Measurements from ENCODE around the gene LMBRD2.

The LMBRD2 gene

DNA sequence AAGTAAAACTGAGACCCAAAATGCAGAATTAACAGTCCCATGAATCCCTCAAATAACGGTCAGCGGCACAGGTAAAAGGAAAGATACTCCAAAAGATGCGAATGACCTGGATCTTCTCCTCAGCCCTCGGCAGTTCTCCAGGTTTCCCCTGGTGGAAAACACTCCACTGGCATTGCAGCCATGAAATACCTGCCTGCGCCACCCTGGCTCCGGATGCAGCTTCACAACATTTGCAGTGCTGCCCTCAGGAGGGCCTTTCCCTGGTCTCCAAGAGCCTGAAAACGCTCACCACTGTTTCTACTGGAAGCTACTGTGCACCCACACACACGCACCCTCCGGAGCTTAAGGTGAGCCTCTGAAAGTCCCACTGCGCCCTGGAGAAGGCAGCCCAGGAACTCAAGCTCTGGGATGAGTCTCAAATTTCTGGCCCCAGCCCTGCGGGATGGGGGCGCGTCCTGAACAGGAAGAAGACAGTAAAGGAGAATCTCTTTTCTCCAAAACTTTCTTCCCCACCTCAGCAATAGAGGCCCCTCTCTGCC lies 85.6 kb downstream of the LMBRD2 start:
- CTCF ChIA-PET: no interaction called here
- Histone ChIP-seq H3K4me3 (ENCODE audit: control insufficient read depth in 1 of 7, extremely low read depth in 1 of 7, insufficient read depth in 4 of 7, low read depth in 2 of 7, low read length in 6 of 7) (peak overlapping the region; percentile 0 to 77 (median 61)), H3K36me3 (ENCODE audit: control insufficient read depth in 4 of 4, insufficient read depth in 4 of 4, low read length in 3 of 4) (no peaks in the 10 kb centered on the region), H3K27ac (ENCODE audit: insufficient read depth in 1 of 2, low read depth in 1 of 2, low read length in 2 of 2, poor library complexity in 1 of 2, severe bottlenecking in 2 of 2) (no peak overlapping the region), H3K9me3 (ENCODE audit: control extremely low read depth in 1 of 5, control insufficient read depth in 4 of 5, insufficient read depth in 2 of 5, low read depth in 1 of 5, low read length in 4 of 5) (no peaks in the 10 kb centered on the region), H3K4me1 (ENCODE audit: control extremely low read depth in 1 of 4, control insufficient read depth in 4 of 4, insufficient read depth in 4 of 4, low read length in 3 of 4) (peaks cover 5 to 14% (median 9%) of the 10 kb centered on the region in 4 experiments), H3K27me3 (replicated peaks in 2 of 5; ENCODE audit: control insufficient read depth in 4 of 5, insufficient read depth in 5 of 5, low read length in 4 of 5) (peaks cover 2 to 29% (median 19%) of the 10 kb centered on the region in 5 experiments)
- POLR2A ChIA-PET: no interaction called here
- 38% methylated on average over 13 of the region's 13 CpGs for WGBS (ENCODE audit: insufficient coverage)
- DNase-seq: no peak

DNA sequence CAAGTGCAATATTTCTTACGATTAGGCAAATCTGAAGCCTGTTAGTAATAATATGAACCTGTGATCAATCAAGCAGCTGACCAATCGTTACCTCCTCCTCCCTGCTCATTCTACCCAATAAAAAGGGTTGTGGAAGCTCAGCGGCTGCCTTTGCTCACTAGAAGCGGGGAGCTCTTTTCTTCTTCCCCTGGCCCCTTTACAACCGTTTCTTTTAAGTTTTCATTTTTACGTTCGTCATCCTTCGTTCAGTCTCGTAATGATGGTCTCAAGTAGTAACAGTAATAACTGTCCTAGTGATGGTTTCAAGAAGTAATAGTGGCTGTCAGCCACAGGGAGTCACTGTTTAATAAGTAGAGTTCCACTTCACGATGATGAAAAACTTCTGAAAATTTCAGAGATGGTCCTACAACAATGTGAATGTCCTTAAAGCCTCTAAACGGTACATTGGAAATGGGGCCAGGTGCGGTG lies 91.2 kb downstream of the LMBRD2 start:
- Histone ChIP-seq H3K36me3 (ENCODE audit: control insufficient read depth in 4 of 4, insufficient read depth in 4 of 4, low read length in 3 of 4) (no peaks in the 10 kb centered on the region), H3K4me1 (ENCODE audit: control extremely low read depth in 1 of 4, control insufficient read depth in 4 of 4, insufficient read depth in 4 of 4, low read length in 3 of 4) (peaks cover 0 to 11% (median 8%) of the 10 kb centered on the region in 4 experiments), H3K9me3 (ENCODE audit: control extremely low read depth in 1 of 5, control insufficient read depth in 4 of 5, insufficient read depth in 2 of 5, low read depth in 1 of 5, low read length in 4 of 5) (no peaks in the 10 kb centered on the region), H3K27ac (ENCODE audit: insufficient read depth in 1 of 2, low read depth in 1 of 2, low read length in 2 of 2, poor library complexity in 1 of 2, severe bottlenecking in 2 of 2) (no peak overlapping the region), H3K27me3 (replicated peaks in 2 of 5; ENCODE audit: control insufficient read depth in 4 of 5, insufficient read depth in 5 of 5, low read length in 4 of 5) (peaks cover 0 to 9% (median 2%) of the 10 kb centered on the region in 5 experiments), H3K4me3 (ENCODE audit: control insufficient read depth in 1 of 7, extremely low read depth in 1 of 7, insufficient read depth in 4 of 7, low read depth in 2 of 7, low read length in 6 of 7) (no peak overlapping the region)
- CTCF ChIA-PET: interaction anchor here (1.4 to 1.6 kb wide), 2 partner anchors 9 to 19 kb away, joined by 5 to 8 read pairs; no protein-coding TSS in a partner anchor
- POLR2A ChIA-PET: no interaction called here
- DNase-seq: peak in 2 of 3 donors; percentile 31 to 34
- WGBS (ENCODE audit: insufficient coverage): 89% methylated on average over 6 of the region's 12 CpGs

DNA sequence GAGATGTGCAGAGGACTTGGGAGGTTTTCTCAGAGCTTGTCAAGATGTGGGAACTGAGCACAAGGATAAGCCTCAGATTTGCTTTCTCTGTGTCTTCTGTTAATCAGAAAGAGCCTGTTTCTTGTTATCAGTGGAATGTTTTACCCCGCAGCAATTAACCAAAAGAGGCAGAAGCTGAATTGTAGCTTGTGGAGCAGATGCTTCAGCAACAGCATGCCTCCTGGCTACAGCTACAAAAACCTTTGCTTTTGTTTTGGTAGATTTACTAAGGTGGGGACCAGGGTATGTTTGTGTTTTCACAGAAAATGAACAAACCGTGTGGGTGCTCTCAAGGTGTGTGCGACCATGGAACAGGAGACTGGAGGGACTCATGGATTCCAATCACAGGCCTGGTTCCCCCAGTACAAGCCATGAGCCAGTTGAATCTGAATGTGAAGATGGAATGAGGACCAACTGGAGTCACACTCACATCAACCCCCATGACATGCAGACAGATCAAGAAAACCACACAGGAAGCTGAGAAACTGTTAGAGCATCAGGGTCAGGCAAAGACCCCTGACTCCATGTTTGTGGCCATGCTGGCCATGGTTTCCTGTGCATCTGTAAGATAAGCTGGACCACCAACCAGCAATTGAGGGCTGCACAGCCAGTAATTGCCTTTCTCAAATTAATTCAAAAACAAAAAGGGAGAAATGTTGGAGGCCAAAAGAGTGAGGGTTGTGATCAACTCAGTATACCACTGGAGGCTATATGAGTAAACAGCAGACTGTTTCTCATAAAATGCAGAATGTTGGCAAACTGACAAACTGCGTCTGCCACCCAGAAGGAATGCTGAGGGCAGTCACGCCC lies 91.9 kb downstream of the LMBRD2 start:
- ChIA-PET POLR2A (no interaction called here), CTCF (interaction anchor here (0.6 to 1.6 kb wide), 4 partner anchors 10 to 342 kb away, joined by 3 to 8 read pairs (median 4); no protein-coding TSS in a partner anchor)
- H3K4me3 ChIP-seq (ENCODE audit: control insufficient read depth in 1 of 7, extremely low read depth in 1 of 7, insufficient read depth in 4 of 7, low read depth in 2 of 7, low read length in 6 of 7): no peak overlapping the region
- peak in 2 of 3 donors; percentile 15 to 42 for DNase-seq
- no peaks in the 10 kb centered on the region for H3K9me3 ChIP-seq (ENCODE audit: control extremely low read depth in 1 of 5, control insufficient read depth in 4 of 5, insufficient read depth in 2 of 5, low read depth in 1 of 5, low read length in 4 of 5)
- H3K27ac ChIP-seq (ENCODE audit: insufficient read depth in 1 of 2, low read depth in 1 of 2, low read length in 2 of 2, poor library complexity in 1 of 2, severe bottlenecking in 2 of 2): no peak overlapping the region
- no peaks in the 10 kb centered on the region for H3K36me3 ChIP-seq (ENCODE audit: control insufficient read depth in 4 of 4, insufficient read depth in 4 of 4, low read length in 3 of 4)
- 89% methylated on average over 4 of the region's 5 CpGs for WGBS (ENCODE audit: insufficient coverage)
- peaks cover 0 to 5% (median 0%) of the 10 kb centered on the region in 5 experiments for H3K27me3 ChIP-seq (replicated peaks in 2 of 5; ENCODE audit: control insufficient read depth in 4 of 5, insufficient read depth in 5 of 5, low read length in 4 of 5)
- H3K4me1 ChIP-seq (ENCODE audit: control extremely low read depth in 1 of 4, control insufficient read depth in 4 of 4, insufficient read depth in 4 of 4, low read length in 3 of 4): peaks cover 0 to 11% (median 8%) of the 10 kb centered on the region in 4 experiments

GRCh38 chr5:36058776-36059175 lies 92.9 kb downstream of the LMBRD2 start:
- ChIA-PET CTCF (interaction anchor here (0.6 to 1.6 kb wide), 2 partner anchors 21 to 61 kb away, joined by 3 to 8 read pairs; no protein-coding TSS in a partner anchor), POLR2A (no interaction called here)
- DNase-seq: no peak
- peaks cover 0 to 17% (median 14%) of the 10 kb centered on the region in 4 experiments for H3K4me1 ChIP-seq (ENCODE audit: control extremely low read depth in 1 of 4, control insufficient read depth in 4 of 4, insufficient read depth in 4 of 4, low read length in 3 of 4)
- no peaks in the 10 kb centered on the region for H3K36me3 ChIP-seq (ENCODE audit: control insufficient read depth in 4 of 4, insufficient read depth in 4 of 4, low read length in 3 of 4)
- peaks cover 0 to 2% (median 0%) of the 10 kb centered on the region in 5 experiments for H3K27me3 ChIP-seq (replicated peaks in 2 of 5; ENCODE audit: control insufficient read depth in 4 of 5, insufficient read depth in 5 of 5, low read length in 4 of 5)
- H3K9me3 ChIP-seq (ENCODE audit: control extremely low read depth in 1 of 5, control insufficient read depth in 4 of 5, insufficient read depth in 2 of 5, low read depth in 1 of 5, low read length in 4 of 5): no peaks in the 10 kb centered on the region
- 100% methylated on average over 1 of the region's 2 CpGs for WGBS (ENCODE audit: insufficient coverage)
- no peak overlapping the region for H3K27ac ChIP-seq (ENCODE audit: insufficient read depth in 1 of 2, low read depth in 1 of 2, low read length in 2 of 2, poor library complexity in 1 of 2, severe bottlenecking in 2 of 2)
- H3K4me3 ChIP-seq (ENCODE audit: control insufficient read depth in 1 of 7, extremely low read depth in 1 of 7, insufficient read depth in 4 of 7, low read depth in 2 of 7, low read length in 6 of 7): no peak overlapping the region

DNA sequence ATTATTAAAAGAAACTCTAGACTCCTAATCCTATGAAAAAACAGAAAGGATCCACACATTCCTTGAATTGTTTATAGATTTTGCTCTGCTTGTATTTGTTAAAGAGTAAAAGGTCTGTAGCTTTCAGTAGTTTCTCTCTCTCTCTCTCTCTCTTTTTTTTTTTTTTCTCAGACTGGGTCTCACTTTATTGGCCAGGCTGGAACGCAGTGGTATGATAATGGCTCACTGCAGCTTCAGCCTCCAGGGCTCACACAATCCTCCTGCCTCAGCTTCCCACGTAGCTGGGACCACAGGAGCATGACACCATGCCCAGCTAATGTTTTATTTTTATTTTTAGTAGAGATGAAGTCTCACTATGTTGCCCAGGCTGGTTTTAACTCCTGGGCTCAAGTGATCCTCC lies 94.3 kb downstream of the LMBRD2 start:
- H3K9me3 ChIP-seq (ENCODE audit: control extremely low read depth in 1 of 5, control insufficient read depth in 4 of 5, insufficient read depth in 2 of 5, low read depth in 1 of 5, low read length in 4 of 5): no peaks in the 10 kb centered on the region
- no peaks in the 10 kb centered on the region for H3K36me3 ChIP-seq (ENCODE audit: control insufficient read depth in 4 of 4, insufficient read depth in 4 of 4, low read length in 3 of 4)
- H3K4me3 ChIP-seq (ENCODE audit: control insufficient read depth in 1 of 7, extremely low read depth in 1 of 7, insufficient read depth in 4 of 7, low read depth in 2 of 7, low read length in 6 of 7): no peak overlapping the region
- POLR2A ChIA-PET: no interaction called here
- no peaks in the 10 kb centered on the region for H3K27me3 ChIP-seq (replicated peaks in 2 of 5; ENCODE audit: control insufficient read depth in 4 of 5, insufficient read depth in 5 of 5, low read length in 4 of 5)
- WGBS (ENCODE audit: insufficient coverage): no CpG with 5 or more reads among the region's 2 CpGs
- no peak for DNase-seq
- H3K27ac ChIP-seq (ENCODE audit: insufficient read depth in 1 of 2, low read depth in 1 of 2, low read length in 2 of 2, poor library complexity in 1 of 2, severe bottlenecking in 2 of 2): no peak overlapping the region
- CTCF ChIA-PET: no interaction called here
- peaks cover 0 to 17% (median 14%) of the 10 kb centered on the region in 4 experiments for H3K4me1 ChIP-seq (ENCODE audit: control extremely low read depth in 1 of 4, control insufficient read depth in 4 of 4, insufficient read depth in 4 of 4, low read length in 3 of 4)

- no peak overlapping the region for H3K4me3 ChIP-seq (ENCODE audit: control insufficient read depth in 1 of 7, extremely low read depth in 1 of 7, insufficient read depth in 4 of 7, low read depth in 2 of 7, low read length in 6 of 7)
- DNase-seq: no peak
- ChIA-PET CTCF (no interaction called here), POLR2A (no interaction called here)
- H3K27me3 ChIP-seq (replicated peaks in 2 of 5; ENCODE audit: control insufficient read depth in 4 of 5, insufficient read depth in 5 of 5, low read length in 4 of 5): no peaks in the 10 kb centered on the region
- no peak overlapping the region for H3K27ac ChIP-seq (ENCODE audit: insufficient read depth in 1 of 2, low read depth in 1 of 2, low read length in 2 of 2, poor library complexity in 1 of 2, severe bottlenecking in 2 of 2)
- H3K4me1 ChIP-seq (ENCODE audit: control extremely low read depth in 1 of 4, control insufficient read depth in 4 of 4, insufficient read depth in 4 of 4, low read length in 3 of 4): peaks cover 0 to 17% (median 14%) of the 10 kb centered on the region in 4 experiments
- 98% methylated on average over 3 of the region's 5 CpGs for WGBS (ENCODE audit: insufficient coverage)
- no peaks in the 10 kb centered on the region for H3K9me3 ChIP-seq (ENCODE audit: control extremely low read depth in 1 of 5, control insufficient read depth in 4 of 5, insufficient read depth in 2 of 5, low read depth in 1 of 5, low read length in 4 of 5)
- H3K36me3 ChIP-seq (ENCODE audit: control insufficient read depth in 4 of 4, insufficient read depth in 4 of 4, low read length in 3 of 4): no peaks in the 10 kb centered on the region
Observed at GRCh38 chr5:36056422-36056821, 95.3 kb downstream of the LMBRD2 start.

DNA sequence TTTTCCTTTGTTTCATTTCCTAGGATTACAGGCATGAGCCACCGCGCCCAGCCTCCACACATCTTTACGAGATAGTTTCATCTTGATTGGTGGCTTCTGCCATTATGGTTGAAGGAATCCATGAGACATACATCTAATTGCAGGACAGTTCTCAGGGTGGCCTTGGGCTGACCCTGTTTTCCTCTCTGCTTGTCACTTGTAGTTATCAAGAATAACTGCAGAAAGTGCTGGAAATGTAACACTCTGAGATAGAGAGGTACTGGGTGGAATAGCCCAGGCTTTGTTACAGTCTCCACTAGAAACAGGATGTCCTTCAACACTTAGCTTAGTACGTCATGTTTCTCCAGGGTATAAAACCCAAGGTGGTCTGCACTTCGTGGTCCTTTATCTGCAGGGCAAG lies 95.7 kb downstream of the LMBRD2 start:
- ChIA-PET POLR2A (no interaction called here), CTCF (no interaction called here)
- no peak for DNase-seq
- peaks cover 0 to 17% (median 14%) of the 10 kb centered on the region in 4 experiments for H3K4me1 ChIP-seq (ENCODE audit: control extremely low read depth in 1 of 4, control insufficient read depth in 4 of 4, insufficient read depth in 4 of 4, low read length in 3 of 4)
- H3K4me3 ChIP-seq (ENCODE audit: control insufficient read depth in 1 of 7, extremely low read depth in 1 of 7, insufficient read depth in 4 of 7, low read depth in 2 of 7, low read length in 6 of 7): no peak overlapping the region
- H3K36me3 ChIP-seq (ENCODE audit: control insufficient read depth in 4 of 4, insufficient read depth in 4 of 4, low read length in 3 of 4): no peaks in the 10 kb centered on the region
- no peak overlapping the region for H3K27ac ChIP-seq (ENCODE audit: insufficient read depth in 1 of 2, low read depth in 1 of 2, low read length in 2 of 2, poor library complexity in 1 of 2, severe bottlenecking in 2 of 2)
- no peaks in the 10 kb centered on the region for H3K9me3 ChIP-seq (ENCODE audit: control extremely low read depth in 1 of 5, control insufficient read depth in 4 of 5, insufficient read depth in 2 of 5, low read depth in 1 of 5, low read length in 4 of 5)
- 93% methylated on average over 5 of the region's 5 CpGs for WGBS (ENCODE audit: insufficient coverage)
- H3K27me3 ChIP-seq (replicated peaks in 2 of 5; ENCODE audit: control insufficient read depth in 4 of 5, insufficient read depth in 5 of 5, low read length in 4 of 5): no peaks in the 10 kb centered on the region
